ENCODE data around the gene MRPL9.
A peak's percentile ranks its signal among the peaks of the same experiment; 100 is the strongest.

Gene MRPL9

GRCh38 chr1:151741516-151741915 lies 21.8 kb downstream of the MRPL9 start:
- H3K36me3 ChIP-seq (ENCODE audit: control insufficient read depth in 1 of 2, insufficient read depth in 2 of 2, low read depth in 1 of 2, low read length in 2 of 2): no peaks in the 10 kb centered on the region

GRCh38 chr1:151739590-151740355 lies 23.5 kb downstream of the MRPL9 start:
- H3K79me1 ChIP-seq (replicated peaks; ENCODE audit: low read length, poor library complexity, severe bottlenecking): no peaks in the 10 kb centered on the region
- H2BK5ac ChIP-seq (ENCODE audit: low read depth, low read length, poor library complexity, severe bottlenecking): no peak overlapping the region
- H2BK12ac ChIP-seq (ENCODE audit: low read length in 2 of 2): no peak overlapping the region
- no peak overlapping the region for H3K9ac ChIP-seq (ENCODE audit: low read length)
- H2BK15ac ChIP-seq (ENCODE audit: low read depth, poor library complexity, severe bottlenecking): no peak overlapping the region
- no peak overlapping the region for H2BK120ac ChIP-seq (ENCODE audit: low read depth, low read length)
- 75% methylated on average over 3 of the region's 3 CpGs for WGBS
- DNase-seq: no peak
- H3K4me3 ChIP-seq (ENCODE audit: insufficient read depth in 1 of 2, low read depth in 1 of 2, low read length in 2 of 2): no peak overlapping the region
- no peak overlapping the region for H3K4ac ChIP-seq (ENCODE audit: low read depth in 1 of 2, low read length in 2 of 2)
- no peak overlapping the region for H3K23ac ChIP-seq (ENCODE audit: low read length in 2 of 2)
- peaks cover 0 to 17% of the 10 kb centered on the region in 2 experiments for H3K27me3 ChIP-seq (ENCODE audit: control insufficient read depth in 1 of 2, insufficient read depth in 1 of 2, low read length in 2 of 2)
- H3K18ac ChIP-seq (ENCODE audit: low read depth in 1 of 2, low read length in 2 of 2): no peak overlapping the region
- H4K91ac ChIP-seq (ENCODE audit: low read length): no peak overlapping the region
- no peak overlapping the region for H2AK5ac ChIP-seq (ENCODE audit: low read length, severe bottlenecking)
- H3K27ac ChIP-seq (ENCODE audit: low read length, poor library complexity, severe bottlenecking): no peak overlapping the region
- H3K36me3 ChIP-seq (ENCODE audit: control insufficient read depth in 1 of 2, insufficient read depth in 2 of 2, low read depth in 1 of 2, low read length in 2 of 2): no peaks in the 10 kb centered on the region
- H3K4me1 ChIP-seq (ENCODE audit: control insufficient read depth, insufficient read depth, low read depth, low read length): no peaks in the 10 kb centered on the region
- H3K9me3 ChIP-seq (ENCODE audit: control insufficient read depth, low read length): peaks cover 6% of the 10 kb centered on the region
- no peak overlapping the region for H4K8ac ChIP-seq (ENCODE audit: low read length)
- no peak overlapping the region for H2AFZ ChIP-seq (ENCODE audit: low read depth, low read length)
- no peak overlapping the region for H3K14ac ChIP-seq (ENCODE audit: low read length in 2 of 2)
- no peak overlapping the region for H3K4me2 ChIP-seq (ENCODE audit: low read length, poor library complexity, severe bottlenecking)

More at GRCh38 chr1:151741516-151741915, 21.8 kb downstream of the MRPL9 start:
- Histone ChIP-seq H3K23ac (ENCODE audit: low read length in 2 of 2) (peak overlapping the region in 1 of 2 experiments; percentile 79), H3K4me2 (ENCODE audit: low read length, poor library complexity, severe bottlenecking) (no peak overlapping the region), H2AK5ac (ENCODE audit: low read length, severe bottlenecking) (no peak overlapping the region), H3K9ac (ENCODE audit: low read length) (no peak overlapping the region), H2BK120ac (ENCODE audit: low read depth, low read length) (no peak overlapping the region), H4K8ac (ENCODE audit: low read length) (no peak overlapping the region), H3K4me1 (ENCODE audit: control insufficient read depth, insufficient read depth, low read depth, low read length) (no peaks in the 10 kb centered on the region), H3K27ac (ENCODE audit: low read length, poor library complexity, severe bottlenecking) (no peak overlapping the region), H2BK12ac (ENCODE audit: low read length in 2 of 2) (no peak overlapping the region), H3K9me3 (ENCODE audit: control insufficient read depth, low read length) (peaks cover 6% of the 10 kb centered on the region), H3K79me1 (replicated peaks; ENCODE audit: low read length, poor library complexity, severe bottlenecking) (no peaks in the 10 kb centered on the region), H3K27me3 (ENCODE audit: control insufficient read depth in 1 of 2, insufficient read depth in 1 of 2, low read length in 2 of 2) (peaks cover 0 to 17% of the 10 kb centered on the region in 2 experiments), H2BK15ac (ENCODE audit: low read depth, poor library complexity, severe bottlenecking) (no peak overlapping the region), H2BK5ac (ENCODE audit: low read depth, low read length, poor library complexity, severe bottlenecking) (no peak overlapping the region), H3K18ac (ENCODE audit: low read depth in 1 of 2, low read length in 2 of 2) (no peak overlapping the region), H3K4ac (ENCODE audit: low read depth in 1 of 2, low read length in 2 of 2) (no peak overlapping the region), H3K14ac (ENCODE audit: low read length in 2 of 2) (no peak overlapping the region), H3K4me3 (ENCODE audit: insufficient read depth in 1 of 2, low read depth in 1 of 2, low read length in 2 of 2) (no peak overlapping the region), H2AFZ (ENCODE audit: low read depth, low read length) (no peak overlapping the region), H4K91ac (ENCODE audit: low read length) (no peak overlapping the region)
- DNase-seq: no peak
- WGBS: 89% methylated on average over 4 of the region's 4 CpGs

- no peak overlapping the region for H2AFZ ChIP-seq (ENCODE audit: low read depth, low read length)
Observed at GRCh38 chr1:151737479-151737878, 25.8 kb downstream of the MRPL9 start.

GRCh38 chr1:151737026-151737425 lies 26.3 kb downstream of the MRPL9 start:
- no peak overlapping the region for H2BK15ac ChIP-seq (ENCODE audit: low read depth, poor library complexity, severe bottlenecking)
- H3K27ac ChIP-seq (ENCODE audit: low read length, poor library complexity, severe bottlenecking): no peak overlapping the region
- no peak overlapping the region for H4K91ac ChIP-seq (ENCODE audit: low read length)
- H4K8ac ChIP-seq (ENCODE audit: low read length): no peak overlapping the region
- H2AK5ac ChIP-seq (ENCODE audit: low read length, severe bottlenecking): no peak overlapping the region
- DNase-seq: no peak
- H3K23ac ChIP-seq (ENCODE audit: low read length in 2 of 2): no peak overlapping the region
- H3K9ac ChIP-seq (ENCODE audit: low read length): no peak overlapping the region
- no peak overlapping the region for H2BK120ac ChIP-seq (ENCODE audit: low read depth, low read length)
- H3K4me3 ChIP-seq (ENCODE audit: insufficient read depth in 1 of 2, low read depth in 1 of 2, low read length in 2 of 2): no peak overlapping the region
- no peak overlapping the region for H2BK5ac ChIP-seq (ENCODE audit: low read depth, low read length, poor library complexity, severe bottlenecking)
- H2BK12ac ChIP-seq (ENCODE audit: low read length in 2 of 2): no peak overlapping the region
- WGBS: 62% methylated on average over 2 of the region's 2 CpGs
- no peak overlapping the region for H3K4ac ChIP-seq (ENCODE audit: low read depth in 1 of 2, low read length in 2 of 2)
- H3K14ac ChIP-seq (ENCODE audit: low read length in 2 of 2): no peak overlapping the region
- peaks cover 6% of the 10 kb centered on the region for H3K9me3 ChIP-seq (ENCODE audit: control insufficient read depth, low read length)
- no peaks in the 10 kb centered on the region for H3K4me1 ChIP-seq (ENCODE audit: control insufficient read depth, insufficient read depth, low read depth, low read length)
- no peaks in the 10 kb centered on the region for H3K36me3 ChIP-seq (ENCODE audit: control insufficient read depth in 1 of 2, insufficient read depth in 2 of 2, low read depth in 1 of 2, low read length in 2 of 2)
- no peak overlapping the region for H3K18ac ChIP-seq (ENCODE audit: low read depth in 1 of 2, low read length in 2 of 2)
- peaks cover 9 to 13% of the 10 kb centered on the region in 2 experiments for H3K27me3 ChIP-seq (ENCODE audit: control insufficient read depth in 1 of 2, insufficient read depth in 1 of 2, low read length in 2 of 2)
- H3K79me1 ChIP-seq (replicated peaks; ENCODE audit: low read length, poor library complexity, severe bottlenecking): no peaks in the 10 kb centered on the region
- no peak overlapping the region for H2AFZ ChIP-seq (ENCODE audit: low read depth, low read length)
- no peak overlapping the region for H3K4me2 ChIP-seq (ENCODE audit: low read length, poor library complexity, severe bottlenecking)

More at GRCh38 chr1:151737479-151737878, 25.8 kb downstream of the MRPL9 start:
- DNase-seq: no peak
- H3K4me3 ChIP-seq (ENCODE audit: insufficient read depth in 1 of 2, low read depth in 1 of 2, low read length in 2 of 2): no peak overlapping the region
- H3K4me2 ChIP-seq (ENCODE audit: low read length, poor library complexity, severe bottlenecking): no peak overlapping the region
- no peak overlapping the region for H3K18ac ChIP-seq (ENCODE audit: low read depth in 1 of 2, low read length in 2 of 2)
- H3K4me1 ChIP-seq (ENCODE audit: control insufficient read depth, insufficient read depth, low read depth, low read length): no peaks in the 10 kb centered on the region
- no peak overlapping the region for H3K23ac ChIP-seq (ENCODE audit: low read length in 2 of 2)
- H3K79me1 ChIP-seq (replicated peaks; ENCODE audit: low read length, poor library complexity, severe bottlenecking): no peaks in the 10 kb centered on the region
- no peak overlapping the region for H2BK120ac ChIP-seq (ENCODE audit: low read depth, low read length)
- no peak overlapping the region for H2BK15ac ChIP-seq (ENCODE audit: low read depth, poor library complexity, severe bottlenecking)
- H4K8ac ChIP-seq (ENCODE audit: low read length): no peak overlapping the region
- no peak overlapping the region for H3K4ac ChIP-seq (ENCODE audit: low read depth in 1 of 2, low read length in 2 of 2)
- no peak overlapping the region for H3K9ac ChIP-seq (ENCODE audit: low read length)
- no peak overlapping the region for H4K91ac ChIP-seq (ENCODE audit: low read length)
- H2BK12ac ChIP-seq (ENCODE audit: low read length in 2 of 2): no peak overlapping the region
- no peak overlapping the region for H2AK5ac ChIP-seq (ENCODE audit: low read length, severe bottlenecking)
- peaks cover 6% of the 10 kb centered on the region for H3K9me3 ChIP-seq (ENCODE audit: control insufficient read depth, low read length)
- peaks cover 4 to 17% of the 10 kb centered on the region in 2 experiments for H3K27me3 ChIP-seq (ENCODE audit: control insufficient read depth in 1 of 2, insufficient read depth in 1 of 2, low read length in 2 of 2)
- H2BK5ac ChIP-seq (ENCODE audit: low read depth, low read length, poor library complexity, severe bottlenecking): no peak overlapping the region
- H3K27ac ChIP-seq (ENCODE audit: low read length, poor library complexity, severe bottlenecking): no peak overlapping the region
- H3K36me3 ChIP-seq (ENCODE audit: control insufficient read depth in 1 of 2, insufficient read depth in 2 of 2, low read depth in 1 of 2, low read length in 2 of 2): no peaks in the 10 kb centered on the region
- no peak overlapping the region for H3K14ac ChIP-seq (ENCODE audit: low read length in 2 of 2)
